H1 (cell line): ENCODE results near the gene STEAP1B. TPM values are rescaled to one million over a fixed set of nuclear protein-coding genes. Genes with fewer than 3 reads are reported as not detected.

ENCODE experiments used
- CTCF ChIA-PET: fragments of 300-600 bp; sonication (Branson Sonifier 250); formaldehyde crosslinking; loops from one replicate; lab custom pipeline; 2021; ENCODE audit not compliant: partially characterized antibody; lab: Charles Lee
- POLR2A ChIA-PET: fragments of 300-600 bp; sonication (Branson Sonifier 250); formaldehyde crosslinking; loops from one replicate; lab custom pipeline; 2021; ENCODE audit warnings: inconsistent platforms; ENCODE audit not compliant: partially characterized antibody; lab: Charles Lee
- DNase-seq, 2 experiments: peaks; one replicate each; pipeline versions ENCODE4 v3.0.0 to v3.0.0-alpha.2; 2010 to 2022; ENCODE audit warnings: low spot score in 2 of 2, low read depth in 1 of 2, mixed read lengths in 1 of 2
- FAIRE-seq: peaks from 2 replicates; lab custom pipeline; 2011; peaks lifted over from hg19 to GRCh38; lab: Jason Lieb, UNC
- H2AFZ ChIP-seq: 2 replicates; pipeline ENCODE4 v1.8.1; 2012; ENCODE audit warnings: low read length, inconsistent platforms
- H2AK5ac ChIP-seq: 2 replicates; pipeline ENCODE4 v1.6.1; 2013; ENCODE audit warnings: low read depth, low read length
- H2BK120ac ChIP-seq: replicated peaks from 2 replicates; pipeline ENCODE3; 2013; ENCODE audit warnings: low read depth, low read length, inconsistent platforms
- H2BK12ac ChIP-seq: 2 replicates; pipeline ENCODE4 v1.6.1; 2013; ENCODE audit warnings: low read depth, low read length
- H2BK15ac ChIP-seq: 2 replicates; pipeline ENCODE4 v1.6.1; 2013; ENCODE audit warnings: low read length
- H2BK20ac ChIP-seq: 2 replicates; pipeline ENCODE4 v1.6.1; 2013; ENCODE audit warnings: low read length
- H2BK5ac ChIP-seq: 2 replicates; pipeline ENCODE4 v1.6.1; 2013; ENCODE audit warnings: low read depth, low read length
- H3K14ac ChIP-seq: 2 replicates; pipeline ENCODE4 v1.6.1; 2013; ENCODE audit warnings: inconsistent platforms; ENCODE audit not compliant: insufficient read length
- H3K18ac ChIP-seq: 2 replicates; pipeline ENCODE4 v1.6.1; 2013; ENCODE audit warnings: low read length; ENCODE audit errors: extremely low read depth
- H3K23ac ChIP-seq: 2 replicates; pipeline ENCODE4 v1.6.1; 2013; ENCODE audit warnings: inconsistent platforms; ENCODE audit not compliant: insufficient read length
- H3K23me2 ChIP-seq: 2 replicates; pipeline ENCODE4 v1.6.1; 2013; ENCODE audit warnings: low read depth, low read length
- H3K27ac ChIP-seq: 2 replicates; pipeline ENCODE4 v1.6.1; 2011; ENCODE audit warnings: low read depth, low read length, inconsistent platforms
- H3K27me3 ChIP-seq, 4 experiments: replicated peaks in 1 of 4; 1 replicate in 1 of 4; 2 replicates in 3 of 4; pipeline versions ENCODE4 v1.6.1 to v1.8.1; 2011 to 2013; ENCODE audit warnings: low read length in 3 of 4, mild to moderate bottlenecking in 3 of 4, inconsistent platforms in 2 of 4, mixed read lengths in 2 of 4, moderate library complexity in 1 of 4; ENCODE audit not compliant: control insufficient read depth in 3 of 4, insufficient read depth in 3 of 4; ENCODE audit errors: extremely low read depth in 1 of 4
- H3K36me3 ChIP-seq, 4 experiments: 2 replicates each; pipeline versions ENCODE4 v1.6.1 to v1.8.1; 2011 to 2013; ENCODE audit warnings: mild to moderate bottlenecking in 4 of 4, low read length in 3 of 4, moderate library complexity in 2 of 4, control low read depth in 1 of 4, inconsistent platforms in 1 of 4; ENCODE audit not compliant: insufficient read depth in 4 of 4, control insufficient read depth in 2 of 4
- H3K4ac ChIP-seq: replicated peaks from 2 replicates; pipeline ENCODE3; 2013; ENCODE audit warnings: low read length, low read depth, mixed read lengths, inconsistent platforms; ENCODE audit not compliant: insufficient read length
- H3K4me1 ChIP-seq, 4 experiments: replicated peaks in 1 of 4; 1 replicate in 1 of 4; 2 replicates in 3 of 4; pipeline versions ENCODE4 v1.6.1 to v1.8.1; 2011 to 2013; ENCODE audit warnings: low read length in 3 of 4, inconsistent platforms in 2 of 4, mixed read lengths in 1 of 4; ENCODE audit not compliant: insufficient read depth in 4 of 4, control insufficient read depth in 3 of 4
- H3K4me2 ChIP-seq, 2 experiments: 2 replicates each; pipeline versions ENCODE4 v1.6.1 to v1.8.1; 2011 to 2013; ENCODE audit warnings: low read depth in 2 of 2, low read length in 2 of 2, control low read depth in 1 of 2, inconsistent platforms in 1 of 2, mild to moderate bottlenecking in 1 of 2; ENCODE audit not compliant: insufficient read depth in 1 of 2
- H3K4me3 ChIP-seq, 4 experiments: fragments of 200-600, 300-600 bp in 1 of 4; sonication (generic), shearing (Covaris generic), sonication (Bioruptor Twin) in 1 of 4; 2 replicates each; pipeline versions ENCODE4 v1.5.1 to v1.8.1; 2011 to 2016; ENCODE audit warnings: low read length in 4 of 4, low read depth in 3 of 4, control low read depth in 2 of 4, inconsistent platforms in 2 of 4, mild to moderate bottlenecking in 2 of 4, mixed read lengths in 1 of 4, moderate library complexity in 1 of 4; ENCODE audit not compliant: insufficient read depth in 2 of 4; ENCODE audit errors: extremely low read depth in 1 of 4
- H3K56ac ChIP-seq: replicated peaks from 2 replicates; pipeline ENCODE3; 2013; ENCODE audit warnings: low read depth, mild to moderate bottlenecking, mixed read lengths, low read length, inconsistent platforms; ENCODE audit not compliant: insufficient read length
- H3K79me1 ChIP-seq: 2 replicates; pipeline ENCODE4 v1.6.1; 2013; ENCODE audit warnings: low read depth, low read length, control low read depth
- H3K79me2 ChIP-seq, 2 experiments: 2 replicates each; pipeline versions ENCODE4 v1.6.1 to v1.8.1; 2012 to 2013; ENCODE audit warnings: low read length in 2 of 2, mild to moderate bottlenecking in 2 of 2, inconsistent platforms in 1 of 2; ENCODE audit not compliant: insufficient read depth in 2 of 2, control insufficient read depth in 1 of 2
- H3K9ac ChIP-seq, 4 experiments: replicated peaks in 1 of 4; 1 replicate in 1 of 4; 2 replicates in 3 of 4; pipeline versions ENCODE4 v1.6.1 to v1.8.1; 2011 to 2013; ENCODE audit warnings: low read depth in 3 of 4, low read length in 3 of 4, control low read depth in 2 of 4, mild to moderate bottlenecking in 2 of 4, moderate library complexity in 2 of 4, inconsistent platforms in 1 of 4; ENCODE audit errors: extremely low read depth in 1 of 4
- H3K9me3 ChIP-seq, 2 experiments: 2 replicates each; pipeline versions ENCODE4 v1.6.1 to v1.8.1; 2012 to 2013; ENCODE audit warnings: mild to moderate bottlenecking in 2 of 2, moderate library complexity in 2 of 2, control low read depth in 1 of 2, inconsistent platforms in 1 of 2, low read depth in 1 of 2, low read length in 1 of 2, mixed read lengths in 1 of 2; ENCODE audit not compliant: insufficient read depth in 2 of 2
- H4K20me1 ChIP-seq, 2 experiments: replicated peaks in 1 of 2; 2 replicates each; pipeline versions ENCODE3 to v1.8.1; 2011 to 2013; ENCODE audit warnings: inconsistent platforms in 2 of 2, low read length in 2 of 2, mild to moderate bottlenecking in 1 of 2; ENCODE audit not compliant: insufficient read depth in 2 of 2, control insufficient read depth in 1 of 2
- H4K5ac ChIP-seq: 2 replicates; pipeline ENCODE4 v1.6.1; 2013; ENCODE audit warnings: low read length, low read depth, mixed read lengths, inconsistent platforms; ENCODE audit not compliant: insufficient read length
- H4K8ac ChIP-seq: 2 replicates; pipeline ENCODE4 v1.8.0; 2013; ENCODE audit warnings: mild to moderate bottlenecking, moderate library complexity, low read length, inconsistent platforms; ENCODE audit not compliant: insufficient read depth; ENCODE audit errors: extremely low read depth
- H4K91ac ChIP-seq: replicated peaks from 2 replicates; pipeline ENCODE3; 2013; ENCODE audit warnings: low read length, mixed read lengths, inconsistent platforms; ENCODE audit not compliant: insufficient read length
- CHD7 ChIP-seq: fragments of 300-600 bp; sonication (generic); IDR thresholded peaks from 2 replicates; pipeline ENCODE4 v1.7.1; 2012; ENCODE audit warnings: low read length, moderate library complexity, mild to moderate bottlenecking, inconsistent platforms; ENCODE audit not compliant: insufficient replicate concordance
- polyA plus RNA-seq, 7 experiments: library from polyadenylated mRNA; depleted of rRNA in 3 of 7; stranded (reverse) in 5 of 7; unstranded in 2 of 7; fragments of >200 nt in 5 of 7; fragments of 200-250 nt in 2 of 7; gene quantifications; 1 replicate in 5 of 7; 2 replicates in 1 of 7; 4 replicates in 1 of 7; pipeline versions ENCODE4 v1.2.1 to v1.2.3, GENCODE V29; 2011 to 2013; ENCODE audit warnings: missing spikeins in 2 of 7, mixed read lengths in 2 of 7
- total RNA-seq: library from RNA; stranded (reverse); fragmentation: NEBNext Ultra II Directional; extraction: Animal tissue kit (Norgen Biotek cat#: 25700); gene quantifications from 2 replicates; pipeline ENCODE4 v1.2.1, GENCODE V29; 2021

The STEAP1B gene
- total and polyA plus RNA-seq, 2 of the 8 experiments (the other 6 are each of a cell fraction or from before 2014, with no cell fraction given) = 5.4 to 8.7 TPM

- Histone ChIP-seq H3K23ac (no peak overlapping the region), H2BK20ac (no peak overlapping the region), H2BK120ac (no peak overlapping the region), H2BK12ac (no peak overlapping the region), H2BK5ac (no peak overlapping the region), H3K23me2 (no peaks in the 10 kb centered on the region), H3K27ac (no peak overlapping the region), H3K18ac (no peak overlapping the region), H3K79me2 (no peaks in the 10 kb centered on the region), H4K91ac (no peak overlapping the region), H3K9ac (no peak overlapping the region), H3K4me1 (peaks cover under 1 to 9% (median 2%) of the 10 kb centered on the region in 4 experiments; a peak in 5 of 7 replicates), H2BK15ac (no peak overlapping the region), H3K79me1 (no peaks in the 10 kb centered on the region), H3K14ac (no peak overlapping the region), H2AFZ (no peak overlapping the region), H4K8ac (no peak overlapping the region), H2AK5ac (no peak overlapping the region), H3K27me3 (no peaks in the 10 kb centered on the region), H4K5ac (no peak overlapping the region), H3K56ac (no peak overlapping the region), H3K4ac (no peak overlapping the region), H4K20me1 (no peaks in the 10 kb centered on the region), H3K36me3 (no peaks in the 10 kb centered on the region), H3K4me3 (no peak overlapping the region), H3K4me2 (no peak overlapping the region), H3K9me3 (no peaks in the 10 kb centered on the region)
- no peak for FAIRE-seq
- CTCF ChIA-PET = no interaction called here
- no peak for DNase-seq
- POLR2A ChIA-PET = no interaction called here
- no peak for TF ChIP-seq CHD7
Measured at GRCh38 chr7:22447008-22447407, 53.0 kb downstream of the STEAP1B start.
